T-helper 2 cell treated with Interferon-gamma antibody and Interleukin-4, amounts not matched to agents 100 ng/mL and 5 ng/mL, for 36 hours (primary cell): ENCODE data around the gene SPATS2L. TPM values are rescaled to one million over a fixed set of nuclear protein-coding genes. Genes with fewer than 3 reads are reported as not detected.

Source experiments
- intact Hi-C: fragments of 100-400 bp; cut with micrococcal nuclease; formaldehyde crosslinking; loops from one replicate; pipeline ENCODE4 v1.15.1; 2023
- total RNA-seq: library from RNA; stranded (reverse); gene quantifications from 2 replicates; pipeline ENCODE4 v1.2.3, GENCODE V29; 2022

SPATS2L gene, protein sequence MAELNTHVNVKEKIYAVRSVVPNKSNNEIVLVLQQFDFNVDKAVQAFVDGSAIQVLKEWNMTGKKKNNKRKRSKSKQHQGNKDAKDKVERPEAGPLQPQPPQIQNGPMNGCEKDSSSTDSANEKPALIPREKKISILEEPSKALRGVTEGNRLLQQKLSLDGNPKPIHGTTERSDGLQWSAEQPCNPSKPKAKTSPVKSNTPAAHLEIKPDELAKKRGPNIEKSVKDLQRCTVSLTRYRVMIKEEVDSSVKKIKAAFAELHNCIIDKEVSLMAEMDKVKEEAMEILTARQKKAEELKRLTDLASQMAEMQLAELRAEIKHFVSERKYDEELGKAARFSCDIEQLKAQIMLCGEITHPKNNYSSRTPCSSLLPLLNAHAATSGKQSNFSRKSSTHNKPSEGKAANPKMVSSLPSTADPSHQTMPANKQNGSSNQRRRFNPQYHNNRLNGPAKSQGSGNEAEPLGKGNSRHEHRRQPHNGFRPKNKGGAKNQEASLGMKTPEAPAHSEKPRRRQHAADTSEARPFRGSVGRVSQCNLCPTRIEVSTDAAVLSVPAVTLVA
- 52.4 and 54.0 TPM in 2 replicates for total RNA-seq

DNA sequence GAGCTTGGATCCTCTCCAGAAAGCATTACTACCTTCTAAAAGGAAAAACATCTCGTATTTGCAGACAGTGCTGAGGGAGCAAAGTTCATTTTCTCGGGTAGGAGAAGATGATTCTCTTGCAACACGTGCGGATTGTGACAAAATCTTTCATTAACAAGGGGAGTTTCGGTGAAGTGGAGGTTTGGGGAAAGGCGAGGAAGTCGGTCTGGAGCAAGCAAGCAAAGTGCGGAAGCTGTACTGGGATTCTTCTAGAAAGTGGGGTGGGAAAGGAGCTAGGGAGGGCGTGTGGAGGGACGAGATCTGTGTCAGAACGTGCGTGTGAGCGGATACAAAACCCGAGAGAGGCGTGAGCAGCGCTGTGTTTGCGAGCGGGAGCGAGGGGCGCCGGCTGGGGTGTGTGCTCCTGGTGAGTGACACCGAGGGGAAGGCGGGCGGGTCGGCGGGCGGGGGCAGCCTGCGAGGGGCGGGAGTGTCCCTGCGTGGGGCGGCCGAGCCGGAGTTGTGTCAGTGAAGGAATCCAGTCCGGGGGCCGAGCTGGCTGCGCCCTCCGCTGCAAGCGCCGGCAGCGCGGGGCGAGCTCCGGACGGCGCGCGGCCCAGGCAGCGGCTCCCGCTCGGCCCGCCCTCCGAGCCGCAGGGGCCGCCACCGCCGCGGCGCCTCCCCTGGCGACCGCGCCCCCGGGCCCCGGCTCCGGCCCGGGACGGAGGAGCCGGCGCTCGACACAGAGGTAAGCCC lies at the start of gene SPATS2L:
SPATS2L (plus strand) TSS at position 498 of the 735 bp plus-strand sequence. CDS start 82,552 bp downstream, outside the sequence.
- intact Hi-C loops = loop anchor here (2.0 to 5.0 kb wide), 5 partner anchors 176 to 506 kb away; partner anchors contain the start of genes BZW1, C2orf69 and SGO2

DNA sequence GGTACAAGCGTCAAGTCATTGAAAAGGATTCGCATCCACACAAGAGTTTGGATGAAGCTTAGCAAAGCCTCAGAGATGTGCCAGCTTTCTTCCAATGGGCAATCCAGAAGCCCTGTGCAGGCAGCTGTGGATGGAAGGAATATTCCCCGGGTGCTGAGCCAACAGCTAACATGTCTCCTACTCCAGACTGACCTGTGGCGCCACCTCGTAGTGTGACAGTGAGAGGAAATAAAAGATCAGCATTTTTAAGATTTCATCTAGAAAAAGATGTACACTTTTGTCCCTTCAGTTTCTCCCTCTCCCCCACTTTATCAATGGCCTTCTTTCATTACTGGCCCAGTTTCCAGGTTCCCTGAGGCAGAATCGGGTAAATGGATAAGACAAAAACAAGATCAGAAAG lies 48.9 kb upstream of the SPATS2L start:
- intact Hi-C loops = no loop called here

DNA sequence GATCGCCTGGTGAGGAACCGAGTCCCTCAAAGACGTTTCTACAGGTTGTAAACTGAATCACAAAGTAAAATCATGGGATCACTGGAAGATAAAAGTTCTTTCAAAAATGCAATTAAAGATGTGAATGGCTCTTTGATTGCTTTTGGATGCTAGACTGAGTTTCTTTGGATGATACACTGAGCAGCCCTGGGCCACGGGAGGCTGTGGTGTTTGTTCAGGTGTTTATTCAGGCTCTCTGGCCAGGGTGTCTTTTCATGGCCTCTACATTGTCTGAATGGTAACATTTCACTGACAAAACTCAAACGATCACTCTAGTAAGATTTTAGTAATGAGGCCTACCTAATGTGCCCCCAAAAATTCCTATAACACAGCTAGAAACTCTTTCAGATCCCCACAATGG lies 48.4 kb upstream of the SPATS2L start:
- intact Hi-C loops = no loop called here

DNA sequence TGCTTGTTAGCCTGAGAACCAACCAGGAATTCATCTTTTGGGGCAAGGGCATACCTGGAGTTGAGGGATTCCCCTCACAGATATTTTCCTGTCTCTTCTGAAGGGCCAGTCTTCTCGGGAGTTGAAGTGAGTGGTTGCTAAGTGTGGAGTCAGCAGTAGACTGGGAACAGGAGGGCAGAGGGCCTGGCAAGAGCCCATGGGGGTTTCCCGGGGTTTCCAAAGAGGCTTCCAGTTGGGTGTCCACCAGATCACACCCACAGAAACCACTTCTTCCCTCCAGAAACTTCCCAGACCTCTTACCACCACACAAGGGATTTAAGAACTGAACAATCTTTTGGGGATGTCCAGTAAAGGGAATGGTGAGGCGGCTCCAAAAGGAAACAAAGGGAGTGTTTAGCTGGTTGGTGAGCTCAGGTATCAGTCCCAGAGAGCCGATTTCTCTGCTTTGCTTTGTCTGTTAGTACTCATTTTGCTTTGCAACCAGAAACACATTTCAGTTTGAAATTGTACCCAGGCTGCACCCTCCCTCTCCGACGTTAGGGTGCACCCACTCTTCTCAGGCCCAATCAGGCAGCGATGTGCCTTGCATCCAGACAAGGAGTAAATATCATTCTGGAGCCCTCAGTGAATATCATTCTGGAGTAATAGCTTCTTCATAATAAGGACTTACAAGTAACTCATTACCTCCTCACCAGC lies 47.5 kb upstream of the SPATS2L start:
- intact Hi-C loops = no loop called here

DNA sequence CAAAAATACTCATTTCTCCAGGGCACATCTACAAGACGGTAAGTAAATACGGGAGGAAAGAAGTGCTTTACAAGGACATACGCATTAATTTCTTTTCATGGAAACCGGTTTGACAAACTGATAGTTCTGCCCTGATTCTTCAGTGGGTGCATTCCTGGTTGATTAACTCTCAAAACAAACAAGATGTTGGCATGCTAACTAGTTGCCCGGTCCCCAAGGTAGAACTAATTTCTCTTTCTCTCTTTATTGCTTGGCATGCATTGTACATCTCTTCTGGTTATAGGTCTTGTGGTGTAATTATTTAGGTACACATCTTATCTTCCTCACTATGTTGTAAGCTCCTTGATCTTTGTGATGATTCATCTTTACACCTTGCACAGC lies 46.9 kb upstream of the SPATS2L start:
- intact Hi-C loops = no loop called here

DNA sequence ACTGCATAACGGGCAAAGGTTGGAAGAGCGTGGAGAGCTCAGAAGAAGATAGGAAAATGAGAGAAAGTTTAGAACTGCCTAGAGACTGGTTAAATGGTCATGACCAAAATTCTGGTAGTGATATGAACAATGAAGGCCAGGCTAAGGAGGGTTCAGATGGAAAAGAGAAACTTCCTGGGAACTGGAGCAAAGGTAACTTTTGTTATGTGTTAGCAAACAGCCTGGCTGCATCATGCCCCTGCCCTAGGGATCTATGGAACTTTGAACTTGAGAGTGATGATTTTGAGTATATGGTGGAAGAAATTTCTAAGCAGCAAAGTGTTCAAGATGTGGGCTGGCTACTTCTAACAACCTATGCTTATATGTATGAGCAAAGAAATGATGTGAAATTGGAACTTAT lies 44.4 kb upstream of the SPATS2L start:
- intact Hi-C loops = no loop called here

DNA sequence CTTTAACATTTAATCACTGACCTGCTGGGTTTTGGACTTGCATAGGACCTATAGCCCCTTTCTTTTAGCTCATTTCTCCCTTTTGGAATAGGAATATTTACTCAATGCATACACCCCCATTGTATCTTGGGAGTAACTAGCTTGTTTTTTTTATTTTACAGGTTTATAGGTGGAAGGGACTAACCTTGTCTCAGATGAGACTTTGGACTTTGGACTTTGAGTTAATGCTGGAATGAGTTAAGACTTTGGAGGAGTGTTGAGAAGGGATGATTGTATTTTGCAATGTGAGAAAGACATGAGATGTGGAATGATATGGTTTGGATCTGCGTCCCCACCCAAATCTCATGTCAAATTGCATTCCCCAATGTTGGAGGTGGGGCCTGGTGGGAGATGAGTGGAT lies 43.2 kb upstream of the SPATS2L start:
- intact Hi-C loops = no loop called here

DNA sequence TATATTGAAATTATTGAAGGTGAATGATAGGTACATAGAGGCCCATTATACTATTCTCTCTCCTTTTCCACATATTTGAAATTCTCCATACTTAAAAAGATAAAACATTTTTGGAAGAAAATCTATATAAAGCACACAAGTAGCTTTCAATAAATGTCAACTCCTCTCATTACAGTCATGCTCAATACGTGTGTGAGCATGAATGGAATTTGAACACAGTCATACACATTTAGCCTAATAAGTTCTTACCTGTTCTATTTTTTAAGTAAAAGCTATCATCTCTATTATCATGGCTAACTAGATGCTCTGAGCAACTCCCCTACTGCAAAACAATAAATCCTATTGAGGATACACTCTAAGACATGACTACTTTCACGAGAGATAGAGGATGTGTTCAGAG lies 41.9 kb upstream of the SPATS2L start:
- intact Hi-C loops = no loop called here

DNA sequence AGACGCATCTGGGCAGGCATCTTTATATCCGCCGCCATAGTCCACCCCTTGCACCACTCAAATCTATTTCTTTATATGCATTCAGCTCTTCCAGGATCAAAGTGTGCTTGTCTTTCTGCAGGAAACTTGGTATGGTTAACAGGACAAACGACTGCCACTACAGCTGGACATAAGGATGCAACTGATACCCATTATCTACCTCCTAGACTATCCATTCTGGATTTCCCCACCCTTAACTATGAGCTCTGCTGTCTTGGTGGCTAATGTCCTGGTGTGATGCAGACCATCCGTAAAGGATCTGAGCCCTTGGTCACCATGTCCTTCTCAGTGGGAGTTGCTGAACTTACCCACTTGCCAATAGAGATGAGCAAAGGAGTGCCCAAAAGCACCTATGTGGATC lies 40.1 kb upstream of the SPATS2L start:
- intact Hi-C loops = no loop called here

DNA sequence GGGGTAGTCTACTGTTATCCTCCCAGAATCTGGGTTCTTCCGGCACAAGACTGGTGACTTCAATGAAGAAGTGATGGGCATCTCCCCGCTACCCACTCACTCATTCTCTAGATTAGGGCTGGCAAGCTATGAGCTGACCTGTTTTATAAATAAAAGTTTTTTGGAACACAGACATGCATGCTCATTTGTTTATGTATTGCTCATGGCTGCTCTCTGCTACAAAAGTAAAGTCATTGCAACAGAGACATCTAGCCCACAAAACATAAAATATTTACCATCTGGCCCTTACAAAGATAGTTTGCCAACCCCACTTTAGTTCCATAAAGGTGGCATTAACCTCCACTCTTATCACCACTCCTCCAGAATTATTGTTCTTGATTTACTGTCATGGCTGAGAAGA lies 39.1 kb upstream of the SPATS2L start:
- intact Hi-C loops = no loop called here

DNA sequence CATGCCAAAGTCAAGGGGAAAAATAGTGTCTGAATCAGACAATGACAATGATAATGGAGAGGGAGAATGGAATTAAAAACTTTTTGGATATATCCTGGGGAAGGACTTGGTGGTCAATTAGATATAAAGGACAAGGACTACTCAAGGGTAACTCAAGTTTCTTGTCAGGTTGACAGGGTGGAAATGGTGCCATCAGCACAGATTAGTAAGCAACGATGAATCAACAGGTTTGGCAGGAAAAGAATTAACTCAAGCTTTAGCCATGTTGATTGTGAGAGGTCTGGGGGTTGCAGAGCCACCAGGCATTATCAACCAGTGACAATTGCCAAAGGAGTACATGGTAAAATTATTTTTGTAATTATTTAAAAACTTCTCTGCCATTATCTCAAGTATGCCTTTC lies 35.8 kb upstream of the SPATS2L start:
- intact Hi-C loops = no loop called here

DNA sequence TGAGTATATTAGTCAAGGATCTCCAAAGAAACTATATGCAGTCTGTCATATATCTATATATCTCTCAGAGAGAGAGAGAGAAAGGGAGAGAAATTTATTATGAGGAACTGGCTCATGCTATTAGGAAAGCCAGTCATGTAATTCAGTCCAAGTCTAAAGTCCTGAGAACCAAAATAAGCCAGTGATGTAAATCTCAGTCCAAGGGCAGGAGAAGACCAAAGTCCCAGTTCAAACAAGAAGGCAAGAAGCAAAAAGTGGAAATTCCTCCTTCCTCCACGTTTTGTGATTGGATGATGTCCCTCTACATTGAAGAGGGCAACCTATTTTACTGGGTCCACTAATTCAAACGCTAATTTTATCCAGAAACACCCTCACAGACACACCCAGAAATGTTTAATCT lies 34.2 kb upstream of the SPATS2L start:
- intact Hi-C loops = no loop called here

DNA sequence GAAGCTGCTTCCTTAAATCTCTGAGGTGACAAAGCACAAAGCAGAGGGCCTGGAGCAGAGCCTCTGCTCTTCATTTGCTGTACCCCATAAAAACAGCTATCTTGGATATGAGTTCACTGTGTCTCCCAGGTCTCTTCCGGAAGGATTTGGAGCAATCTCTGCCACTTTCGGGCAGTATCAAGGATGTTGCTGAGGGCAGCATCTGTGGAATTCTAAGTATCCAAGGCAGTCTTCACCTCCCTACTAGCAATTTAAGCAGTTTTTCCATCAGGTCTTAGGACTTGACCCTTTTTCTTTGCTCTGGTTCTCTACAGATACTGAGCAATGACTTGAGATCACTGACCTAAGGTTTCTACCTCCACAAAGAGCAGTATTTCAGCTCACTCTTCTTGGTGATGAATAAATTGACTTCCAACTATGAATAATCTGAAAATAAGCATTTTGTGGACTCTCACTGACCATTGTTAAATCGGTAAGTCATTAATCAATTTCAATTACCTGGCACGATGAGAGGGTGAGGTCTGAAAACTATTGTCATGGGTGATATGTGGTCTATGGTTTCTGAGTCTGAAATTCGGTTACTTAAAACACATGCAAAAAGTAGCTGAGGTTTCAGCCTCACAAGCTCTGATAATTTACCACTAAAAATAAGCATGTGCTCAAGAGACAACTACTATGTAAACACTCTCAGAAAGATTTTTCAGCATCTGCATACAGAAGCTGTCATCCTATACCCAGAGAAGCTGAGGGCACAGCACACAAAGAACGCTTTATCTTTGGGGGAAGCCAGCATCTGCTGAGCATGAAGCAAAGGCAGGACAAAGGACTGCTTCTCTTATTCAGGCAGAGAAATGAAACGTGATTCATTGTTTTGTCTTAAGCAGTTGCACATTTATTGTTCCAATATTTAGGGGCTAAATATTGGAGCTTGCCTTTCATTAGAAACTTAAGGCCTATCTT lies 32.1 kb upstream of the SPATS2L start:
- intact Hi-C loops = no loop called here

DNA sequence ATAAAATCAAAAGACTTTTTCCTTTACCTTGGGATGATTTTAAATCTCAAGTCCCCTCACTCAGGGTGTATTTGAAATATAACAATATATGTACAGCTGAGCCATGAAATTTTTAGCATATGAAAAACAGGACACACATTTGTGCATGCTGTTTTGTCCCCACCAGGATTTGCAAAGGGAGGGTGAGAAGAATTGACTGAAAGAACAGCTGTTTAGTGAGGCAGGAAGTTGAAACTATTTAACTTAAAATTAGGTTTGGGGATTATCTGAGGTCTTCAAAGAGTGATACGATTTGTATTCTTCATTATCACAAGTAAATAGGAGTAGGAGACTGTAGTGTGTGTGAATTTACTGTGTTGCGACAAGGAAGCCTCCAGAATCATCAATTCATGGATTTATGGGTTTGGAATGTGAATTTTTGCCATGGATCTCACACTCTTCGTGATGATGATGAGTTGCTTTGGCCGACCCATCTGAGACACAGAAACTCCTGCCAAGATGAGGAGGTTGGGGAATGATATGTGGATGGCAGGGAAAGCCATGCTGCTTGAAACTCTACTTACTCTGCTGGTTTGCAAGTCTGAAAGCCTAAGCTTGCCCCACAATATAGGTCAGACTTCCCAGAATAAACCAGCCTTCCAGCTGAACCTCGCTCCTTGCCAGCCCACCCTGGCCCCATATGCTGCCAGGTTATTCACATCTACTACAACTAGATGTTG lies 31.0 kb upstream of the SPATS2L start:
- intact Hi-C loops = no loop called here

DNA sequence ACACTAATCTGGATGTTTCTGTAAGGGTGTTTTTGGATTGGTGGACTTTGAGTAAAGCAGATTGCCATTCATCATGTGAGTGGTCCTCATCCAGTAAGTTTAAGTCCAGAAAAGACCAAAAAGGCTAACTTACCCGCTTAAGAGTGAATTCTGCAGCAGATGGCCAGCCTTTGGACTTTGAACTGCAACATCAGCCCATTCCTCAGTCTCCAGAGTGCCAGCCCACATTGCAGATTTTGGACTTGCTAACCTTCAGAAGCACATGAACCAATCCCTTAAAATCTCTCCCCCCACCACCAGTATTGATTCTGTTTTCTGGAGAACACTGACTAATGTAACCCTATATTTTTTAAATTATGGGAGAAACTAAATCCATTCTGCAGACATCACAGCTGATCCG lies 30.0 kb upstream of the SPATS2L start:
- intact Hi-C loops = no loop called here

DNA sequence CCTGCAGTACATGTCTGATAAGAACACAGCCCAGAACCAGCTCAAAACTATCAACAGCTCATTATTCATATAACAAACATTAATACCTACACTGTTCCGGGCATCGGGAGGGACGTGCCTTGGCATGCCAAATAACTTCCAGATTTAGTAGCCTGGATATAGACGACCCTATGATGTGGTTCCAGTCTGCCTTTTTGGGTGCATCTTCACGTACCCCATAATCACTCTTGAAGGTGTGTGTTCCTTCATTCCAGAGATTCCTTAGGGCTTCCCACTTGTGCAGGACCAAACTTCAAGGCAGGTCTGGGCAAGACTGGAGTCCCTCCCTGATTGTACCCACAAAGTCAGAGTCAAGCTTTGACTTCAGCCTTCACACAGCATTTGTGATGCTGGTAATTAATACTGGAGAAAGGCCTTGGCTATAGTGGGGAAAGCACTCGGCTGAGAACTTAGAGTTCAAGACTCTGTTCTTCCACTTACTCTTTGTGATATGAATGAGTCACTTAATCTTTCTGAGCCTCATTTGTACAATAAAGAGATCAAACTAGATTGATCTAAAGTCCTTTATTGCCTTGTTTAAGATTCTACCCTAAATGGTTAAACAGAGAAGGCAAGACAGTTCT lies 27.7 kb upstream of the SPATS2L start:
- intact Hi-C loops = no loop called here

DNA sequence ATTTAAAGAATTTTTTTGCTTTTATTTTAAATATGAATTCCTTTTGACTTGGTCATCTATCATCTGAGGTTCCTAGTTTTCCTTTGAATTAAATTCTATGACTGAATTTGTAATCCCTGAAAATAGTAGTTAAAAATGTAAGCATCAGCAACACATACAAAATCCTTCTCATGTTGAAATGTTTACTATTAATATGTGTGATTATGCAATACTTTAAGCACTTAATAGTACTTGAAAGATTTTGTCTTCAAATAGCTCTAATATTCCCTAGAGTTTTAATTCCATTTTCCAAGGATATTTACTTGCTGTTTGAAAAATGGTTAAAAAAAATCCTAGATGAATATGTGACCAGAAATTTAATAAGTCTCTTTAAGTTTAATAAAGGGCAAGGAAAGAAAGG lies 26.6 kb upstream of the SPATS2L start:
- intact Hi-C loops = no loop called here

DNA sequence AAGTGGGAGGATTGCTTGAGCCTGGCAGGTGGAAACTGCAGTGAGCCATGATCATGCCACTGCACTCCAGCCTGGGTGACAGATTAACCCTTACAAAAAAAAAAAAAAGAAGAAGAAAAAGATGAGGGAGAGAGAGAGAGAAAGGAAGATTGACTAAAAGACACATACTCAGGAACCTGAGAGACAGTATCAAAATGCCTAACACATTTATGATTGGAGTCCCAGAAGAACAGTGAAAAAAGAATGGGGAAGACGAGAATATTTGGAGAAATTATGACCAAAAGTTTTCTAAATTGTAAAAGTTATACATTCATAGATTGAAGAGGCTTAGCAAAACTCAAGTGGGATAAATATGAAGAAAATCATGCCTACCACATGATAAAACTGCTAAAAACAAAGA lies 19.9 kb upstream of the SPATS2L start:
- intact Hi-C loops = no loop called here

DNA sequence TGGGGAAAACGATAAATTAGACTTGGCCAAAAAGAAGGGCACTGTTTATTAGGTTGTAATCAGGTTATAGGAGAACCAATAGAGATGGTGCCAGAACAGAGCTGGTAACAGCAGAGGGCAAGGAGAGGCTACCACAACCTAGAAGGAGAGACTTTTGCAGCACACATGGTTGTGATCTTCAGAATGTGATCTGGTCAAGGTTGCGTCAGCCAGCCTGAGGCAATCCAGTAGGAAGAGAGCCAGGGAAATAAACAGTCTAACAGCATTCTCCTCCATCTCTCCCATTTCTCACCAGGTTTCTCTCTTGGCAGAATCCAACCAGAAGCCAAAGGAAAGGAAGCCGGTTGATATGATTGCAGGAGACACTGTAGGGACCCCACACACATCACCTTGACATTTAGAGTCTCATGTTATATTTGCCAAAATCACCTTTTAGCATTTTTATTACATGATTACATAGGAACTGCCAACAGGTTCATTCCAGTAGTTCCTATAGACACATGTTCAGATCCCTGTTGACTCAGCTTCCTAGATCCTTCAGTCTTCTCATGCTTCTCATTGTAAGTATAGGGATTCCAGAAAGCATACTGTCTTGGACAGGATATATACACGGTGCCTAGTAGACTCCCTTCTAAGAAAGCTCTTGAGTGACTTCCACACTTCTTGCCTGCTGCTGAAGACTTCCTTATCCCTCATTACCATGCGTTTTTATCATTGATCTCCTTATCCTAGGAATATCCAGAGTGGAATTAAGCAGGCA lies 17.6 kb upstream of the SPATS2L start:
- intact Hi-C loops = no loop called here
